ENCODE results near the gene ARHGEF17.

ARHGEF17 gene

DNA sequence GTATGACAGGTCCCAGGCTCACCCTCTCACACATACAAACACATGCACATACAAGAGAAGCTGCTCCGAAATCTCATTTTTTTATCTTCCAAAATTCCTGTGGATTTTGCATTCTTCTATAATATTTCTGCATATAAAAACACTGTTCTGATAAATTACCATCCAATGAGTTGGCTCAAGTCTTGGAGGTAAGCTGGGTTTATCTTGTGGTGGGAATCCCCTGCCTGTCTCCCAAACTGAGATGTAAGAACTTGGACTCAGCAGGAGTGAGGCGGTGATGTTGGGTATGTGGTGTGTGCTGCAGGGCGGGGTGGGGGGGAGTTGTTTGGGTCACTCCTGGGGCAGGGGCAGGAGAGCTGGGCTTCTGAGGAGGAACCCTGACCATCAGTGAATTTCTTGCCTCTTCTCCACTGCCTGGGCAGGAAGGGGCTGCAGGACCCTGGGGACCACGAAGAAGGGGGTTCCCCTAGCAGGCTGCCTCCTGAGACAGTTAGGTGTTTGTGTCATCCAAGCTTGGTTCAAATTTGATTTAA, 42.7 kb upstream of the ARHGEF17 start:
- H3K4me3 ChIP-seq (replicated peaks; ENCODE audit: low read depth, low read length), result no peak overlapping the region
- TF ChIP-seq, protein P1, sequence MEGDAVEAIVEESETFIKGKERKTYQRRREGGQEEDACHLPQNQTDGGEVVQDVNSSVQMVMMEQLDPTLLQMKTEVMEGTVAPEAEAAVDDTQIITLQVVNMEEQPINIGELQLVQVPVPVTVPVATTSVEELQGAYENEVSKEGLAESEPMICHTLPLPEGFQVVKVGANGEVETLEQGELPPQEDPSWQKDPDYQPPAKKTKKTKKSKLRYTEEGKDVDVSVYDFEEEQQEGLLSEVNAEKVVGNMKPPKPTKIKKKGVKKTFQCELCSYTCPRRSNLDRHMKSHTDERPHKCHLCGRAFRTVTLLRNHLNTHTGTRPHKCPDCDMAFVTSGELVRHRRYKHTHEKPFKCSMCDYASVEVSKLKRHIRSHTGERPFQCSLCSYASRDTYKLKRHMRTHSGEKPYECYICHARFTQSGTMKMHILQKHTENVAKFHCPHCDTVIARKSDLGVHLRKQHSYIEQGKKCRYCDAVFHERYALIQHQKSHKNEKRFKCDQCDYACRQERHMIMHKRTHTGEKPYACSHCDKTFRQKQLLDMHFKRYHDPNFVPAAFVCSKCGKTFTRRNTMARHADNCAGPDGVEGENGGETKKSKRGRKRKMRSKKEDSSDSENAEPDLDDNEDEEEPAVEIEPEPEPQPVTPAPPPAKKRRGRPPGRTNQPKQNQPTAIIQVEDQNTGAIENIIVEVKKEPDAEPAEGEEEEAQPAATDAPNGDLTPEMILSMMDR (IDR thresholded peaks at IDR 0.05; ENCODE audit: low read length, missing control alignments), result no peak
- DNase-seq (ENCODE audit: low read depth), result no peak

DNA sequence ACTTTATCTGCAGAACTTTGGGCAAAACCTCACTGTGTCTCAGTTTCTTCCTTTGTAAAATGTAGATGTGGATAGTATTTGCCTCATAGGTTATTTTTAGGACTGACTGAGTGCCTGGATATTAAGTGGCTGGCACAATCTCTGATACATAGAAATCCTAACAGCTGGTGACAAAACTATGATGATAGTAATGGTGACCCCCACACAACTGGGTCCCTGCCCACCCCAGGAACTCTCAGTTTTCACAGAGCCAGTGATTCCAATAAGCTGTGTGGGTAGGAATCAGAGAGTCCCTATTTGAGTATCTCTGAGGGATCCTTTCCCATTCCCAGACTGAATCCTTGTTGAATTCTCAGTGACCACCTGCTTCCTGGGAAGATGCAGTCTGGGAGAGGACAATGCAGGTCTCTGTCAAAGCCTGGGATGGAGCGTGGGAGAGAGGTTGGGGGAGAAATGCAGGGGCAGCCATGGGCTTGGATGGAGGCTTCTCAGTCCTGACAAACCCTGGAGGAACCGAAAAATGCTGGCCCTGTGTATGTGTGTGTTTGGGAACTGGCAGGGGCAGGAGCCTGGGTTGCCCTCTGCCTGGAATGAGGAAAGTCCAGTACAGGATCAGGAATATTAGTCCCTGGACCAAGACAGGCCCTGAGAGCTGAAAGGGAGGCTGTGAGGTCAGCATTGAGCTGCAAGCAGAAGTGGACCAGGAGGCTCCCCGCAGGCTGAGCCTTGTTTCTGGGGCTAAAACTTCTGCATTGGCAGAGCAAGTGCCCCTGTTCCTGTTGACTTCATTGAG, 42.0 kb upstream of the ARHGEF17 start:
- no peak overlapping the region for H3K4me3 ChIP-seq (replicated peaks; ENCODE audit: low read depth, low read length)
- TF ChIP-seq, protein P1 (IDR thresholded peaks at IDR 0.05; ENCODE audit: low read length, missing control alignments), result no peak
- no peak for DNase-seq (ENCODE audit: low read depth)

DNA sequence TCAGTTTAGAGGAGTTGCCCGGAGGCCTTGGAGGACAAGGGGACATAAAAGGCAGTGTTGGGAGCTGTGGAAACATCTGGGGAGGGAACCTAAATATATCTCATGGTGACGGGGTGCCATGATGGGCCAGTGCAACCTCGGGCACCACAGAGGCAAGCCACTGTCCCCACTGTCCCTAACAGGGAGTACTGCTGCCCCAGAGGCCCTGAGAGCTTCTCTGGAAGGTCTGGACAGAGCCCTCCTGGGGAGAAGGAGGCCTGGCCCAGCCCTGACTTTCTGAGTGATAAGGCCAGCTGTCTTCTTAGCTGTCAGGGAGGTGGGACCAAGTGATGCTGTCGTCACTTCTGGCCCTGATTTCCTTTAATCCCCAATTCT, 41.4 kb upstream of the ARHGEF17 start:
- DNase-seq (ENCODE audit: low read depth), result no peak
- TF ChIP-seq, protein P1 (IDR thresholded peaks at IDR 0.05; ENCODE audit: low read length, missing control alignments), result no peak

DNA sequence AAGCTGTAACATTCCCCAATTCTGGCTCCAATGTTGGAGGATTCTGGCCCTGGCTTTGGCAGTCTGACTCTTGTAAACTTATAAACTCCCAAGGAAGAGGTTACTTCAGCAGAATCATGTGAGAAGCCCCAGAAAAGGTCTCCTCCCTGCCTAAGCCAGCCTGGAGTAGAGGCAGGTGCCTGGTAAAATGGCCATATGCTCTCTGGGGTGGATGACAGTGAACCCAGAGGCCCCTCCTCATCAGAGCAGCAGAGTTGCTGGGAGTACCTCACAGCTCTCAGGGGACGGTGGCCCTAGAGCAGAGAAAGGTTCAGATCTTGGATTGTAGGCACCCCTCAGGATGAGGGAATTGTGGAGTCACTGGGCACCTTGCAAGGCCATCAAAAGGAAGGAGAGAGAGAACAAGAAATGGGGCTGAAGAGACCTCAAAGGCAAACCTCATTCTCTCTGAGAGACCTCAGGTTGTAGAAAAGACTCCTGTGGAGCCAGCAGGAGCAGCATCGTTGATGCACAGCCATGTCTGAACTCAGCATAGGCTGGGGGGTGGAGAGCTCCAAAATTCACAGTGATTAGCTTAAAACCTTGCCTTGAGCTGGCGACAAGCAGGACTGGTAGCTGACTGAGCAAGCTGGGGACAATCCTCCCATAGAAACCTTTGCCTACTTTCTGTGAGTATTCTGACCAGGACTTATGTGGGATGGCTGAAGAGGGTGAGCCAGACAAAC, 40.8 kb upstream of the ARHGEF17 start:
- TF ChIP-seq, protein P1 (IDR thresholded peaks at IDR 0.05; ENCODE audit: low read length, missing control alignments), result no peak
- no peak overlapping the region for H3K4me3 ChIP-seq (replicated peaks; ENCODE audit: low read depth, low read length)
- DNase-seq (ENCODE audit: low read depth), result no peak

More for the DNA sequence above, 41.4 kb upstream of the ARHGEF17 start:
- H3K4me3 ChIP-seq (replicated peaks; ENCODE audit: low read depth, low read length), result no peak overlapping the region

DNA sequence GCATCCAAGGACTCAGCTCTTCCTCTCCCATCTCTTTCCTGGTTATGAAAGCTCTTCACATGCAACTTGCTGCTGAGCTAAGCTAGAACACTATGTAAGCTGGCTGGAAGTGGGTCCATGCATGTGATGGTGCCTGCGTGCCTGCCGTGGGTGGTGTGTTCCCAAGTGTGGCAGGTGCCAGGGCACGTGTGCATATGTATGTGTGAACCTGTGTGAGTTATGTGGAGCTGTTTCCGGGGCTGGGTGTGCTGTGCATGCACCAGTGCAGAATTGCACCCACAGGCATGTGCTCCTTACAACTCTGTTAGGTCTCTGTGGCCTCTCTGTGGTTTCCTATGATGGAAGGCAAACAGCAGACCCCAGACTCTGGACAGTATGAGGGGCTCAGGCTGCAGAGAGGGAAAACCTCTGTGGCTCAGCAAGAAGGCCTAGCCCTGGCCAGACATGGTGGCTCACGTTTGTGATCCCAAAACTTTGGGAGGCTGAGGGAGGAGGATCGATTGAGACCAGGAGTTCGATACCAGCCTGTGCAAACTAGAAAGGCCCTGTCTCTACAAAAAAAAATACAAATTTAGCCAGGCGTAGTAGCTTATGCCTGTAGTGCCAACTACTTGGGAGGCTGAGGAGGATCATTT, 40.1 kb upstream of the ARHGEF17 start:
- TF ChIP-seq, protein P1 (IDR thresholded peaks at IDR 0.05; ENCODE audit: low read length, missing control alignments), result no peak
- DNase-seq (ENCODE audit: low read depth), result no peak
- no peak overlapping the region for H3K4me3 ChIP-seq (replicated peaks; ENCODE audit: low read depth, low read length)

DNA sequence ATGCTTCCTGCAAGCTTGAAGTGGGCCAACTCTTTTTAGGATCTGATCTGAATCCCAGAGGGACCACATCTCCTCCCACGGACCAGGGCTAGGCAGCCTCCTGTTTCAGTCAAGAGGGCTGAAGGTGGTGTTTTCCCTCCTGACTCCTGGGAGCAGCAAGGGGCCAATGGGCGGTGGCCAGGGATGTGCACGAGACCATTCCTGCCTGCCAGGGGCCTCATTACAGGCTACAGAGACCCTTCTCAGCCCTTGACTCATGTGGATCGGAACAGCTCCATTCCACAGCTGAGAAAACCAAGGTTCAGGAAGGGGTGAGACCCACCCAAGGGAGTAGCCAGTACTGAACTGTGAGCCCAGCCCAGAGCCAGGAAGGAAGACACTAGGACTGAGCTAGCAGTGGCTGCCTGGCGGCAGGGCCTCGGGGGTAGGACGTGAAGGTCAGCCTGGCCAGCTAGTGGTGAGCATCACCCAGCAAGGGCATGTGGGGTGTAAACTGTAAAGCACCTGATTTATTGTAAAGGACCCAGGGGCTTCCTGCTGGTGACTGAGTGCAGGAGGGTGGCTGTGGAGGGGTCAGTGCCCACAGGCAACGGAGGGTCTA, 39.3 kb upstream of the ARHGEF17 start:
- DNase-seq (ENCODE audit: low read depth), result no peak
- TF ChIP-seq, protein P1 (IDR thresholded peaks at IDR 0.05; ENCODE audit: low read length, missing control alignments), result no peak
- no peak overlapping the region for H3K4me3 ChIP-seq (replicated peaks; ENCODE audit: low read depth, low read length)
